Lower leg skin (tissue), 4 donors: ENCODE data around the gene DMXL2. TPM values are rescaled to one million over a fixed set of nuclear protein-coding genes. Genes with fewer than 3 reads are reported as not detected.

ENCODE experiments used
- DNase-seq, 2 donors: peaks; one replicate each; pipeline ENCODE4 v3.0.0-alpha.2; 2019; ENCODE audit warnings: low spot score in 2 of 2
- H3K4me3 ChIP-seq: fragments of 200-600 bp; sonication (generic); 2 replicates; pipeline ENCODE4 v1.5.1; 2017; ENCODE audit warnings: mild to moderate bottlenecking, low read depth; ENCODE audit not compliant: poor library complexity, severe bottlenecking
- POLR2A ChIP-seq, 2 donors: fragments of 450-650 bp; IDR thresholded peaks; one replicate each; pipeline ENCODE4 v1.6.1; 2016 to 2017; ENCODE audit warnings: antibody characterized with exemption in 2 of 2, mild to moderate bottlenecking in 1 of 2, moderate library complexity in 1 of 2
- WGBS, 2 donors: methylation state at CpG; one replicate each; pipeline ENCODE4 v1.1.5; 2018; 5-methylcytosine and 5-hydroxymethylcytosine counted together
- intact Hi-C: fragments of 100-400 bp; cut with DNase I; formaldehyde crosslinking; loops from one replicate; pipeline ENCODE4 v1.15.0; 2023; ENCODE audit warnings: low total_unique reads
- total RNA-seq, 4 donors: library from RNA; depleted of rRNA; stranded (reverse); fragments of >200 nt; gene quantifications; one replicate each; pipeline ENCODE4 v1.1.0, GENCODE V29; 2016
- TF ChIP-seq, protein P1 (sequence below), 3 donors: fragments of 450-650 bp; IDR thresholded peaks; one replicate each; pipeline ENCODE4 v1.5.1; 2016; ENCODE audit warnings: antibody characterized with exemption in 3 of 3, mild to moderate bottlenecking in 3 of 3, moderate library complexity in 2 of 3

DMXL2 gene
- total RNA-seq, 4 donors from 2014 or later, result 4.0 to 10.5 (median 6.6) TPM

DNA sequence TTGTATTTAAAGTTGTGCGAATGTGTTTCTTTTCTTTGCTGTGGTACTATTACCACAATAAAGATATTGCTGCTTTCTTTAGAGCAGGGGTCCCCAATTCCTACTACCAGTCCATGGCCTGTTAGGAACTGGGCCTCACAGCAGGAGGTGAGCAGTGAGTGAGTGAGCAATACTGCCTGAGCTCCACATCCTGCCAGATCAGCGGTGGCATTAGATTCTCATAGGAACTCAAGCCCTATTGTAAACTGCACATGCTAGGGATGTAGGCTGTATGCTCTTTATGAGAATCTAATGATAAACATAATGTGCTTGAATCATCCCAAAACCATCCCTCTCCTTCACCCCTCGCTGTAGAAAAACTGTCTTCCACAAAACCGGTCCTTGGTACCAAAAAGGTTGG, 41.6 kb downstream of the DMXL2 start:
- 89 to 97% methylated on average over 4 of the region's 4 CpGs for WGBS, 2 donors
- TF ChIP-seq, protein P1, sequence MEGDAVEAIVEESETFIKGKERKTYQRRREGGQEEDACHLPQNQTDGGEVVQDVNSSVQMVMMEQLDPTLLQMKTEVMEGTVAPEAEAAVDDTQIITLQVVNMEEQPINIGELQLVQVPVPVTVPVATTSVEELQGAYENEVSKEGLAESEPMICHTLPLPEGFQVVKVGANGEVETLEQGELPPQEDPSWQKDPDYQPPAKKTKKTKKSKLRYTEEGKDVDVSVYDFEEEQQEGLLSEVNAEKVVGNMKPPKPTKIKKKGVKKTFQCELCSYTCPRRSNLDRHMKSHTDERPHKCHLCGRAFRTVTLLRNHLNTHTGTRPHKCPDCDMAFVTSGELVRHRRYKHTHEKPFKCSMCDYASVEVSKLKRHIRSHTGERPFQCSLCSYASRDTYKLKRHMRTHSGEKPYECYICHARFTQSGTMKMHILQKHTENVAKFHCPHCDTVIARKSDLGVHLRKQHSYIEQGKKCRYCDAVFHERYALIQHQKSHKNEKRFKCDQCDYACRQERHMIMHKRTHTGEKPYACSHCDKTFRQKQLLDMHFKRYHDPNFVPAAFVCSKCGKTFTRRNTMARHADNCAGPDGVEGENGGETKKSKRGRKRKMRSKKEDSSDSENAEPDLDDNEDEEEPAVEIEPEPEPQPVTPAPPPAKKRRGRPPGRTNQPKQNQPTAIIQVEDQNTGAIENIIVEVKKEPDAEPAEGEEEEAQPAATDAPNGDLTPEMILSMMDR (IDR thresholded peaks at IDR 0.05), result no peak
- no peak for TF ChIP-seq POLR2A (IDR thresholded peaks at IDR 0.05)
- intact Hi-C loops, result no loop called here
- no peak overlapping the region for H3K4me3 ChIP-seq
- no peak for DNase-seq

DNA sequence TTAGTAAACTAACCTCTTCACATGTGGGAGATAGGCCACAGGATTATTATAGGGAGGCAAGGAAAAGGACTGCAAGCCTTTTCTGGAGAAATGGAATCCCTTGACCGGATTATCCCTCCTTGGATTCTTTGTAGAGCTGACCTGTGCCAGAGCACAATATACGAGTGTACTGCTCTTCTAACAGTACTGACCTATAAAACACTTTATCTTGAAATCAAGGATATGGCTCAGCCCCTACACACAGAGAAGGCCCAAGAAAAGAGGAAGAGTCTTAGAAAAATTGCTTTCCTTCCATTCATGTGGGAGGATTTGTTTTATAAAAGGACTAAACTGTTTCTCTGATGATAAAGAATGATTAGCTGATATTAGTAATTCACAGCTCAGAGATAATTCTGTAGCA, 42.2 kb downstream of the DMXL2 start:
- WGBS, 2 donors, result 88 to 89% methylated on average over 2 of the region's 2 CpGs
- no peak overlapping the region for H3K4me3 ChIP-seq
- TF ChIP-seq POLR2A (IDR thresholded peaks at IDR 0.05), result no peak
- TF ChIP-seq, protein P1 (IDR thresholded peaks at IDR 0.05), result no peak
- intact Hi-C loops, result no loop called here
- no peak for DNase-seq

DNA sequence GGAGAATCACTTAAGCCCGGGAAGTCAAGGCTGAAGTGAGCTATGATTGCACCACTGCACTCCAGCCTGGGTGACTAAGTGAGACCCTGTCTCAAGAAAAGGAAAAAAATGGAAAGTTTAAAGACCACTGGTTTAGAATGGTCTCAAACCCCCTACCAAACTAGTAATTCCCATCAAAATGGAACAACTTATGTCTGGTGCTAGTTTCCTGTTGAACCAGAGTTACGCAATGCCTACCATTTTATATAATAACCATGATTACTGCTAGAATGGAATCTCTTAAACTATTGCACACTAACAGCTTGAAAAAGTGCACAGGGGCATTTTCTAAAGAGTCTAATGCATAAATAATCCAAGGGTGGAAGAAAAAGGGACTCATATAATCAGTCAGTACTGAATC, 43.6 kb downstream of the DMXL2 start:
- DNase-seq, result no peak
- intact Hi-C loops, result no loop called here
- 98% methylated on average over 2 of the region's 2 CpGs for WGBS, 2 donors

DNA sequence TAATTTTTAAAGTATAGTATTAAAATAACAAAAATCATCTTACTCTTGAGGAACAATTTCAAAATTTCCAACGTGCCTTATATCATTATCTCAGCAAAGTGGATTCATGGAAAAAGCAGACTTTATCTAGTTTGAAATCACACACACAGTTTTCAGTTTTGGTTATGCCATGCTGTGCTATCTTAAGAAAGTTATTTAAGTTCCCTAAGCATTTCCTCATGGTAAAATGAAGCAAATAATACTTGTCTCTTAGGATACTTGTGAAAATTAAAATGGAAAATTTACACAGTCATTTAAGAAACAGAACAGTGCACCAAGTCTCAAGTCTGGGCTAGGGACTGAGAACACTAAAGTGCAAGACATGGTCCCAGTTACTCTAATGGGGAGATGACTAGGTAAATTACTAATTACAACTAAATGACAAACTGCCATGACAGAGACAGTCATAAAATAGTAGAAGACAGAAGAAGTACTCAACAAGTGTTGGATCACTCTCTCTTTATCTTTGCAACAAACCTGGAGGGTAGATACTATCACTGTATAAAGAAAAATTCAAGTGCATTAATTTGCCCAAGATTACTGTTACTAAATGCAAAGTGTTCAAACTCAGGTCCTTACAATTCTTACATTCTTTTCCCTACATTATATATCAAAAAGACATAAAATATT, 44.8 kb downstream of the DMXL2 start:
- no peak overlapping the region for H3K4me3 ChIP-seq
- TF ChIP-seq POLR2A (IDR thresholded peaks at IDR 0.05), result no peak
- TF ChIP-seq, protein P1 (IDR thresholded peaks at IDR 0.05), result no peak
- no peak for DNase-seq
- intact Hi-C loops, result no loop called here
- 50 to 63% methylated on average over 1 of the region's 1 CpG for WGBS, 2 donors

More for the DNA sequence above, 43.6 kb downstream of the DMXL2 start:
- no peak overlapping the region for H3K4me3 ChIP-seq
- TF ChIP-seq POLR2A (IDR thresholded peaks at IDR 0.05), result no peak
- TF ChIP-seq, protein P1 (IDR thresholded peaks at IDR 0.05), result no peak

DNA sequence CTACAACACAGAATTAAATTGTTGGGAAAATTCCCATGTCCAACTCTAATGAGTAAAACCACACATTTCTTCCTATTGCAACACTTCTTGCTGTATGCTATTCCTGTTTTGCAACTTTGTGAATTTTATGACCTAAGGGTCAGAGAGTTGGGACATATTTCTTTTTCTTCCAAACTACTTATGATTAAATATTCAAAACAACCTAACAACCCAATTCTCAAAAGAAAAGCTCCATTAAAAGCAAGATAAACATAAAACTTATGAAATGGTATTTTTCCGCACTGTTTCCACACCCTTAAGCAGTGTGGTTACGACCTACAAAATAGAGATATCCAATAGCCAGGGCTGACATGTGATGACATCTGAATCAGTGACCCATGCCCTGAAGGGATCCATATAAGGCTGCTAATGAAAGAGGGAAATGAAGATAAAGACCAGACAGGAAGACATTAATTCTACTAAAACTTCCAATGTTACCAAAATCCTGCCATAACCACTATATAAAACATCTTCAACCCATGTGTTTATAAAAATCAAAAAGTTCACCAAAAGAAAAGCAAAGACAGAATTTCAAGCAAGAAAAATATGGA, 45.6 kb downstream of the DMXL2 start:
- no peak overlapping the region for H3K4me3 ChIP-seq
- 46 to 48% methylated on average over 2 of the region's 2 CpGs for WGBS, 2 donors
- intact Hi-C loops, result no loop called here
- DNase-seq, result no peak
- TF ChIP-seq POLR2A (IDR thresholded peaks at IDR 0.05), result no peak
- TF ChIP-seq, protein P1 (IDR thresholded peaks at IDR 0.05), result no peak
